ENCODE data around the gene ISG15. TPM values are rescaled to one million over a fixed set of nuclear protein-coding genes. Genes with fewer than 3 reads are reported as not detected.
A peak's percentile ranks its signal among the peaks of the same experiment; 100 is the strongest.

ISG15 gene
- total and polyA plus RNA-seq, 2 of the 13 experiments (the other 11 are each of a cell fraction or from before 2014, with no cell fraction given), result 42.1 to 54.9 TPM

DNA sequence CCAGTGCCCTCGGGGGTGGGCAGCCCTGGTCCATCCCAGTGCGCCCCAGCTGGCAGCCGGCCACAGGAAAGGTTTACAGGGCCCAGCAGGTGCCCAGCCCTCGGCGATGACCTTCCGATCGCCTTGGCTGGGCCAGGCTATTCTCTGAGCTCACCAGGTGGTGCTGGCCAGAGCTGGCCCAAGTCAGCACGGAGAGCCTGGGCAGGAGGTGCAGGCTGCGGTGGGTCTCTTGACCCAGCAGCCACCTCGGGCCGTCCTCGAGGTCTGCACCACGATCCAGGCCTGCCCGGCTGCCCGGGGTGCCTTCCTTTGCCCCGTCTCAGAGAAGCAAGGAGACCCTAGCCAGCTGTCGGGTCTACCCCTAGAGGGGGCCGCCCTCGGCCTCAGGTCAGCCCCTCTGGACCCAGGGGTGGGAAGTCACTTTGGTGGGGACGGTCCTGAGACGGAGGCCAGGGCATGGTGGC lies 31.8 kb upstream of the ISG15 start (continued):
- TF ChIP-seq EP300 (IDR thresholded peaks at IDR 0.05; ENCODE audit: low read depth in 2 of 2, low read length in 2 of 2) (no peak), EP300 (CRISPR knock-in tag; IDR thresholded peaks at IDR 0.05; ENCODE audit: borderline replicate concordance) (no peak), ZNF224 (CRISPR knock-in tag; IDR thresholded peaks at IDR 0.05) (0 out of 2 replicates have a peak, but pooled peaks have one; percentile 20), GZF1 (CRISPR knock-in tag; IDR thresholded peaks at IDR 0.05) (no peak), PITX1 (CRISPR knock-in tag; IDR thresholded peaks at IDR 0.05) (0 out of 2 replicates have a peak, but pooled peaks have one; percentile 28), XRCC5 (optimal IDR thresholded peaks at IDR 0.05; ENCODE audit: low read length) (no peak), SMAD9 (CRISPR knock-in tag; IDR thresholded peaks at IDR 0.05) (no peak), MTF2 (CRISPR knock-in tag; IDR thresholded peaks at IDR 0.05; ENCODE audit: borderline replicate concordance) (no peak), SP4 (CRISPR knock-in tag; IDR thresholded peaks at IDR 0.05) (0 out of 2 replicates have a peak, but pooled peaks have one; percentile 26), SP5 (CRISPR knock-in tag; IDR thresholded peaks at IDR 0.05; ENCODE audit: borderline replicate concordance, low read depth) (no peak)
- TF ChIP-seq, protein P1, sequence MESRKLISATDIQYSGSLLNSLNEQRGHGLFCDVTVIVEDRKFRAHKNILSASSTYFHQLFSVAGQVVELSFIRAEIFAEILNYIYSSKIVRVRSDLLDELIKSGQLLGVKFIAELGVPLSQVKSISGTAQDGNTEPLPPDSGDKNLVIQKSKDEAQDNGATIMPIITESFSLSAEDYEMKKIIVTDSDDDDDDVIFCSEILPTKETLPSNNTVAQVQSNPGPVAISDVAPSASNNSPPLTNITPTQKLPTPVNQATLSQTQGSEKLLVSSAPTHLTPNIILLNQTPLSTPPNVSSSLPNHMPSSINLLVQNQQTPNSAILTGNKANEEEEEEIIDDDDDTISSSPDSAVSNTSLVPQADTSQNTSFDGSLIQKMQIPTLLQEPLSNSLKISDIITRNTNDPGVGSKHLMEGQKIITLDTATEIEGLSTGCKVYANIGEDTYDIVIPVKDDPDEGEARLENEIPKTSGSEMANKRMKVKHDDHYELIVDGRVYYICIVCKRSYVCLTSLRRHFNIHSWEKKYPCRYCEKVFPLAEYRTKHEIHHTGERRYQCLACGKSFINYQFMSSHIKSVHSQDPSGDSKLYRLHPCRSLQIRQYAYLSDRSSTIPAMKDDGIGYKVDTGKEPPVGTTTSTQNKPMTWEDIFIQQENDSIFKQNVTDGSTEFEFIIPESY (CRISPR knock-in tag; IDR thresholded peaks at IDR 0.05), result no peak

DNA sequence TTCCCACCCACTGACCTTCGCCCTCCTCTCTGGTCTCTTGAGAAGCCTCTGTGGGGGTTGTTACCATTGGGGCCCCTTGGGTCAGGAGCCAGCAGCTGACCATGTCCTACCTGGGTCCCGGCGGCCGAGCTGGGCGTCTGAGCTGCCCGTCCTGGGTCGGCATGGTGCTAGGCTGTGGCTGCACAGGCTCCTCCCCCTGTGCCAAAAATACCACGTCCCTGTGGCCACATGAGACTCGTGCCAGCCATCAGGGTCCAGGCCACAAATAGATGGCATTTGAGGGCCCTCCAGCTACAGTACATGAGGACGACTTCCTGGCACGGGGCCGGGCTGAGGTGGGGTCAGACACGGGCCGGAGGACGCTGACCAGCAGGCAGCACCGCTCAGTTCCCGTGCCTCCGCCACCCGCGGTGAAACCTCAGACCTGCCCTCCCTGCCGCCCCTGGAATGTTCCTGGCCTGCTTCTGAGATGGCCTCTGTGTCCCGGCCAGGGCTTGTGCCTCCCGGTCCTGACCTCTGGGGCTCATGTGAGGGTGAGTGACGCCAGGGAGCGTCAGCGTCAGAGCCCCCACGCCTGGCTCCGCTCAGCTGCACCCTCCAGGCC lies 31.2 kb upstream of the ISG15 start, which contains the start of gene PERM1:
PERM1 (minus strand) TSS at position 139 of the 604 bp plus-strand sequence. CDS start 1,064 bp downstream, outside the sequence.
- Histone ChIP-seq H4K20me1 (ENCODE audit: insufficient read depth, low read length) (no peaks in the 10 kb centered on the region), H3K4me1 (ENCODE audit: insufficient read depth, low read length) (peaks cover 45% of the 10 kb centered on the region), H3K9ac (ENCODE audit: insufficient read depth, low read depth, low read length) (peak within 1 kb of the TSS; percentile 15; the same call in 1 of the 2 replicates), H3K4me2 (ENCODE audit: low read depth, low read length) (peak within 1 kb of the TSS; percentile 74), H3K27ac (ENCODE audit: extremely low read length, insufficient read depth, low read length) (no peak within 1 kb of the TSS), H3K4me3 (replicated peaks in 1 of 3; ENCODE audit: insufficient read depth in 1 of 3, low read depth in 2 of 3, low read length in 3 of 3) (peak within 1 kb of the TSS in 2 of 3 experiments; percentile 3 to 70; a peak in 2 of 6 replicates), H3K27me3 (ENCODE audit: control insufficient read depth in 1 of 2, insufficient read depth in 2 of 2, low read length in 2 of 2) (peaks cover 22 to 60% of the 10 kb centered on the region in 2 experiments), H3K79me2 (ENCODE audit: insufficient read depth, low read length) (no peaks in the 10 kb centered on the region), H3K9me3 (ENCODE audit: low read length) (no peaks in the 10 kb centered on the region), H3K36me3 (replicated peaks in 1 of 2; ENCODE audit: control insufficient read depth in 1 of 2, insufficient read depth in 2 of 2, low read length in 2 of 2) (no peaks in the 10 kb centered on the region), H2AFZ (ENCODE audit: low read length) (no peak within 1 kb of the TSS)
- ATAC-seq (no peak), DNase-seq (ENCODE audit: low spot score) (no peak), FAIRE-seq (no peak)
- in situ Hi-C loops (cut with HindIII; ENCODE audit: extremely low pct_ligation_motif_present, low pct_unique_long_range_greater_than_20kb) (no loop called here), intact Hi-C loops (cut with micrococcal nuclease; ENCODE audit: unreplicated experiment) (no loop called here)
- ChIA-PET CTCF (ENCODE audit: low intra/inter-chr PET ratio, low total read pairs) (no interaction called here), POLR2A (interaction anchor here (1.0 to 1.9 kb wide), 3 partner anchors 15 to 20 kb away, joined by 3 to 4 read pairs (median 3); partner anchors contain the start of genes HES4 and PLEKHN1)
- no TSS peak for BruUV-seq (replicated peaks)
- 0% methylated on average over 4 of the region's 28 CpGs for WGBS (ENCODE audit: low lambda C conversion rate)
- TF ChIP-seq NR2F6 (IDR thresholded peaks at IDR 0.05) (no peak), NR2F6 (CRISPR knock-in tag; IDR thresholded peaks at IDR 0.05) (peak; percentile 31; the same call in 1 of the 2 replicates), HOXA5 (CRISPR knock-in tag; IDR thresholded peaks at IDR 0.05) (no peak), HNRNPL (IDR thresholded peaks at IDR 0.05; ENCODE audit: low read depth, low read length) (0 out of 2 replicates have a peak, but pooled peaks have one; percentile 16), PTBP1 (IDR thresholded peaks at IDR 0.05; ENCODE audit: low read depth, low read length, poor library complexity, severe bottlenecking) (no peak), SPEN (CRISPR knock-in tag; IDR thresholded peaks at IDR 0.05; ENCODE audit: low read depth) (peak; percentile 30; the same call in 1 of the 2 replicates), MTF1 (CRISPR knock-in tag; IDR thresholded peaks at IDR 0.05) (no peak), ZMYM4 (CRISPR knock-in tag; IDR thresholded peaks at IDR 0.05) (no peak), SALL2 (CRISPR knock-in tag; IDR thresholded peaks at IDR 0.05) (no peak), THAP11 (CRISPR knock-in tag; IDR thresholded peaks at IDR 0.05) (no peak), CHD4 (IDR thresholded peaks at IDR 0.05; ENCODE audit: borderline replicate concordance, low read length) (no peak), GZF1 (CRISPR knock-in tag; IDR thresholded peaks at IDR 0.05) (no peak)
- TF ChIP-seq, protein P2, sequence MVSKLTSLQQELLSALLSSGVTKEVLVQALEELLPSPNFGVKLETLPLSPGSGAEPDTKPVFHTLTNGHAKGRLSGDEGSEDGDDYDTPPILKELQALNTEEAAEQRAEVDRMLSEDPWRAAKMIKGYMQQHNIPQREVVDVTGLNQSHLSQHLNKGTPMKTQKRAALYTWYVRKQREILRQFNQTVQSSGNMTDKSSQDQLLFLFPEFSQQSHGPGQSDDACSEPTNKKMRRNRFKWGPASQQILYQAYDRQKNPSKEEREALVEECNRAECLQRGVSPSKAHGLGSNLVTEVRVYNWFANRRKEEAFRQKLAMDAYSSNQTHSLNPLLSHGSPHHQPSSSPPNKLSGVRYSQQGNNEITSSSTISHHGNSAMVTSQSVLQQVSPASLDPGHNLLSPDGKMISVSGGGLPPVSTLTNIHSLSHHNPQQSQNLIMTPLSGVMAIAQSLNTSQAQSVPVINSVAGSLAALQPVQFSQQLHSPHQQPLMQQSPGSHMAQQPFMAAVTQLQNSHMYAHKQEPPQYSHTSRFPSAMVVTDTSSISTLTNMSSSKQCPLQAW (CRISPR knock-in tag; IDR thresholded peaks at IDR 0.05), result peak; percentile 37; the same call in 1 of the 2 replicates

Measured in HepG2 (cell line).